ENCODE data around the gene BUB3. TPM values are rescaled to one million over a fixed set of nuclear protein-coding genes. Genes with fewer than 3 reads are reported as not detected.

BUB3 gene
- total RNA-seq, 1 experiment from 2014 or later: 180 TPM

- POLR2A ChIA-PET: interaction anchor here (0.7 to 0.9 kb wide), 3 partner anchors 9 to 11 kb away, joined by 3 read pairs; no protein-coding TSS in a partner anchor
- peak overlapping the region; percentile 62 for H3K4me3 Mint-ChIP-seq
- no peaks in the 10 kb centered on the region for H3K36me3 Mint-ChIP-seq
- TF ChIP-seq NR2C2 (CRISPR knock-in tag; IDR thresholded peaks at IDR 0.05): no peak
- TF ChIP-seq AR (CRISPR knock-in tag; IDR thresholded peaks at IDR 0.05): no peak
- TF ChIP-seq E2F1 (CRISPR knock-in tag; IDR thresholded peaks at IDR 0.05): no peak
- no peak for TF ChIP-seq IRF1 (CRISPR knock-in tag; IDR thresholded peaks at IDR 0.05)
- no peak for TF ChIP-seq ZNF232 (CRISPR knock-in tag; IDR thresholded peaks at IDR 0.05)
- CTCF ChIA-PET: interaction anchor here (1.1 to 6.1 kb wide), 5 partner anchors 9 to 231 kb away, joined by 3 to 43 read pairs (median 4); no protein-coding TSS in a partner anchor
- ATAC-seq (no peak), DNase-seq (ENCODE audit: low spot score) (no peak)
- H3K4me1 Mint-ChIP-seq: peaks cover 70% of the 10 kb centered on the region
- H3K27me3 Mint-ChIP-seq (ENCODE audit: low read depth): peaks cover 82% of the 10 kb centered on the region
- no peak overlapping the region for H3K27ac Mint-ChIP-seq
- H3K9me3 Mint-ChIP-seq: no peaks in the 10 kb centered on the region
Observed at GRCh38 chr10:123149162-123149567, 5.0 kb upstream of the BUB3 start.

GRCh38 chr10:123149568-123150270 lies 4.5 kb upstream of the BUB3 start:
- Mint-ChIP-seq H3K9me3 (no peaks in the 10 kb centered on the region), H3K36me3 (no peaks in the 10 kb centered on the region), H3K4me3 (peak overlapping the region; percentile 68), H3K4me1 (peaks cover 64% of the 10 kb centered on the region), H3K27ac (no peak overlapping the region), H3K27me3 (ENCODE audit: low read depth) (peaks cover 77% of the 10 kb centered on the region)
- ChIA-PET CTCF (interaction anchor here (1.1 to 6.1 kb wide), 5 partner anchors 10 to 231 kb away, joined by 3 to 43 read pairs (median 4); no protein-coding TSS in a partner anchor), POLR2A (interaction anchor here (0.7 to 1.3 kb wide), 5 partner anchors 10 to 18 kb away, joined by 3 to 4 read pairs (median 3); no protein-coding TSS in a partner anchor)
- peak; percentile 55 for DNase-seq (ENCODE audit: low spot score)
- no peak for ATAC-seq
- peak; percentile 77 for TF ChIP-seq FOXP4 (CRISPR knock-in tag; IDR thresholded peaks at IDR 0.05)
- no peak for TF ChIP-seq ZNF423 (CRISPR knock-in tag; IDR thresholded peaks at IDR 0.05)
- TF ChIP-seq ZBTB21 (CRISPR knock-in tag; IDR thresholded peaks at IDR 0.05; ENCODE audit: borderline replicate concordance): no peak
- TF ChIP-seq ZNF416 (CRISPR knock-in tag; IDR thresholded peaks at IDR 0.05): no peak
- no peak for TF ChIP-seq EMX1 (CRISPR knock-in tag; IDR thresholded peaks at IDR 0.05)
- TF ChIP-seq JUN (CRISPR knock-in tag; IDR thresholded peaks at IDR 0.05): no peak; the same call in 1 of the 2 replicates
- no peak for TF ChIP-seq IRF1 (CRISPR knock-in tag; IDR thresholded peaks at IDR 0.05)
- TF ChIP-seq SMAD3 (CRISPR knock-in tag; IDR thresholded peaks at IDR 0.05; ENCODE audit: borderline replicate concordance): peak; percentile 70; the same call in 1 of the 2 replicates
- TF ChIP-seq ATF6 (CRISPR knock-in tag; IDR thresholded peaks at IDR 0.05): no peak
- no peak for TF ChIP-seq GABPB1 (CRISPR knock-in tag; IDR thresholded peaks at IDR 0.05)
- no peak for TF ChIP-seq NR3C1 (CRISPR knock-in tag; conservative IDR thresholded peaks at IDR 0.05; ENCODE audit: low read depth)
- TF ChIP-seq FOXP1 (CRISPR knock-in tag; IDR thresholded peaks at IDR 0.05; ENCODE audit: borderline replicate concordance): peak; percentile 49; the same call in 1 of the 2 replicates
- TF ChIP-seq PREB (CRISPR knock-in tag; IDR thresholded peaks at IDR 0.05; ENCODE audit: borderline replicate concordance): no peak
- no peak for TF ChIP-seq SP1 (CRISPR knock-in tag; conservative IDR thresholded peaks at IDR 0.05)
- no peak; the same call in 1 of the 2 replicates for TF ChIP-seq ESRRA (CRISPR knock-in tag; IDR thresholded peaks at IDR 0.05; ENCODE audit: borderline replicate concordance)
- peak; percentile 53; the same call in 1 of the 2 replicates for TF ChIP-seq ZBTB43 (CRISPR knock-in tag; IDR thresholded peaks at IDR 0.05)
- no peak for TF ChIP-seq JAZF1 (CRISPR knock-in tag; IDR thresholded peaks at IDR 0.05)
- no peak for TF ChIP-seq TP53 (CRISPR knock-in tag; IDR thresholded peaks at IDR 0.05)
